ELF-1 (cell line): ENCODE data around the gene LPIN1.

Experiments used
- DNase-seq: peaks from one replicate; pipeline ENCODE4 v3.0.0-alpha.2; 2016; ENCODE audit warnings: low read depth, low spot score

LPIN1 gene

GRCh38 chr2:11865378-11865777, 118.9 kb downstream of the LPIN1 start:
- no peak for DNase-seq

- DNase-seq, result no peak
Measured at GRCh38 chr2:11865805-11866204, 119.4 kb downstream of the LPIN1 start.

- DNase-seq, result no peak
Measured at GRCh38 chr2:11866358-11867335, 120.2 kb downstream of the LPIN1 start.

DNA sequence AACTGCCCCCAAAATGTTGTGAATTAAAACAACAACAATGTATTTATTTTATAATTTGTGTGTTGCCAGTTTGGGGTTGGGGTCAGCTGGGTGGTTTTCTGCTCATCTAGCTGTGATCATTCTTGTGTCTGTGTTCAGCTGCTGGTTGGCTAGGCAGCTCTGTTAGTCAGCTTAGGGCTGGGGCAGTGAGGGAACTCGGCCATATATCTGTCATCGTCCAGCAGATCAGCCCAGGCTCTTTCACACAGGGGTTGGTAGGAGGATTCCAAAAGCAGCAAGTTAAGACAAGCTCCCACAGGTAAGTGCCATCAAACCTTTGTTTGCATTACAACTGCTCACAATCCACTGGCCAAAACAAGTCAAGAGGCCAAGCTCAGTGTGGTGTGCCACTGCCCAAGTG, 121.5 kb downstream of the LPIN1 start:
- peak; percentile 66 for DNase-seq

DNA sequence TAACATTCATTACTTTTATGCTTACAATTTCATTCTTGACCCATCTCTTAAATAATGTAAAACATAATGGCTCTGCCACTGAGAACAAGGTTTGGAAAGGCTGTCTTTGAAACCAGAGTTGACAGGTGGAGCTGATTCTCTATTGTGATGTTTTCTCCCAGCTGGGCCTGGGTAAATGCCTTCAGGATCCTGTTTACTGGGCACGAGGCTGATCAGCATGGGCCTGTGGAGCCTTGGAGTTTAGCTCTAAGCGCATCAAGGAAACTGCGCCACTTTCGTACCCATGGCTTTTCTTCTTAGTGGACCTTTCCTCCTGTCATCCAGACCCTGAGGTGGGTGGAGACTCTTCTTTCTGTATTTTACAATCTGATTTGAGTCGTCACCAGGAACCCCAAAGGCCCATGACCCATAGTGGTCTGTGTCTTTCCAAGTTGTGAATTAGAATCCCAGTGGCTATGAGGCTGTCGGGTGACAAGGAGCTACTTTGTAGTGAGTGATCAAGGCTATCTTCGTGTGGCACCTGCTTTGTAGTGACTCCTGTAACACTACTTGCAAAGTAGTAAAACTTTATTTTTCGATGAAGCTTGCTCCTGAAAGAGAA, 123.1 kb downstream of the LPIN1 start:
- DNase-seq, result no peak

GRCh38 chr2:11870064-11870463, 123.6 kb downstream of the LPIN1 start:
- DNase-seq, result peak; percentile 37

- no peak for DNase-seq
Measured at GRCh38 chr2:11870584-11870983, 124.2 kb downstream of the LPIN1 start.

GRCh38 chr2:11871421-11871820, 125.0 kb downstream of the LPIN1 start:
- DNase-seq, result no peak

DNA sequence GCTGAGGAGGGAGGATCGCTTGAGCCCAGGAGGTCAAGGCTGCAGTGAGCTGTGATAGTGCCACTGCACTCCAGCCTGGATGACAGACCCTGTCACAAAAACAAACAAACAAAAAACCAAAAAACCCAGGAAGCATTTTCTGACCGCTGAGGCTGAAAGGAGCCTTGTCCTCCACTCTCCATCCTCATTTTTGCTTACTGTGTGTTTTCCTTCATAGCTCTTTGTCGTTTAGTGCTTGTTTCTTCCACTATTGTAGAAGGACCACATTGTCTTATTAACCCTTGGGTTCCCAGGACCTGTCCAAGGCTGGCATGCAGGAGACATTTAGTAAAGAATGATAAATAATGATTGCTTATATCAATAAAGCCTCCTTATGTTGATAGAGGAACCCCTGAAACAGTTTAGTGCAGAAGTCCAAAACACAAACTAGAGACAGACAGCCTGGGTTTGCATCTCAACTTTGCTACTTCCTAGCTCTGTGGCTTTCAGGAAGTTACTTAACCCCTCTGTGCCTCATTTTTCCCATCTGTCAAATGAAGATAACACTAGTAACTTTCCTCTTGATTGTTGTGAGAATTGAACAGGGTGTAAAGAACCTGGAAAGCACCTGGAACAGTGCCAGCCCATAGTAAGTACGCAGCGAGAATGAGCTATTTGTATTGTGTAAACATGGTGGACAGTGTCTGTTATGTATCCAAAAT, 126.0 kb downstream of the LPIN1 start:
- no peak for DNase-seq

GRCh38 chr2:11872948-11873269, 126.5 kb downstream of the LPIN1 start:
- DNase-seq, result no peak

GRCh38 chr2:11873356-11874154, 127.1 kb downstream of the LPIN1 start:
- DNase-seq, result no peak

- no peak for DNase-seq
Measured at GRCh38 chr2:11874861-11875260, 128.4 kb downstream of the LPIN1 start.

GRCh38 chr2:11875481-11875880, 129.0 kb downstream of the LPIN1 start:
- no peak for DNase-seq

- DNase-seq, result no peak
Measured at GRCh38 chr2:11876436-11876835, 130.0 kb downstream of the LPIN1 start.

DNA sequence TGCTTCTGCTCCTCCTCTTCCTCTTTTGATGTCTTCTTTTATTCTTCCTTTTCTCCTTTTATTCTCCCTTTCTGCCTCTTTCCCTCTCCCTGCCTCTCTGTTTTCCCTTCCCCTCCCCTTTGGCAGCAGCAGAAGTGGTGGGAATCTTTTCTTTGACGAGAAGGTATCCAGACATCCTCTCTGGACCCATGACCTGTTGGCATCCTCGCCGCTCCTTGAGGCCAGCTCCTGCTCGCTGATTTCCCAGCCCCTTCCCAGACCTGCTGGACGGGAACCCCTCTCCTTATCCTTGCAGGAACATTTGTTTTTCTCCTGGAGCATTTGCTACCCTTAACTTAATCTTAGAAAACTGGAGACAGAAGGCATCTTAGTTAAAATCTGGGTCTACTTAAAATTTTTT, 130.5 kb downstream of the LPIN1 start:
- no peak for DNase-seq
